Osteocyte (in vitro differentiated cells): Measurements from ENCODE around the gene LPCAT3. TPM values are rescaled to one million over a fixed set of nuclear protein-coding genes. Genes with fewer than 3 reads are reported as not detected.

Experiments
- DNase-seq: peaks from one replicate; pipeline ENCODE4 v3.0.0; 2021; ENCODE audit warnings: mixed read lengths; ENCODE audit not compliant: unreplicated experiment; ENCODE audit errors: extremely low spot score
- H3K27ac Mint-ChIP-seq: one replicate; pipeline ENCODE4 v1.8.0; 2021; ENCODE audit warnings: mild to moderate bottlenecking, mixed read lengths; ENCODE audit not compliant: unreplicated experiment
- H3K27me3 Mint-ChIP-seq: one replicate; pipeline ENCODE4 v1.8.0; 2021; ENCODE audit warnings: mixed read lengths; ENCODE audit not compliant: unreplicated experiment
- H3K36me3 Mint-ChIP-seq: one replicate; pipeline ENCODE4 v1.8.0; 2021; ENCODE audit warnings: mixed read lengths; ENCODE audit not compliant: unreplicated experiment
- H3K4me1 Mint-ChIP-seq: one replicate; pipeline ENCODE4 v1.8.0; 2021; ENCODE audit warnings: mixed read lengths; ENCODE audit not compliant: unreplicated experiment
- H3K4me3 Mint-ChIP-seq: one replicate; pipeline ENCODE4 v1.8.0; 2021; ENCODE audit warnings: mild to moderate bottlenecking, moderate library complexity, mixed read lengths; ENCODE audit not compliant: unreplicated experiment
- H3K9me3 Mint-ChIP-seq: one replicate; pipeline ENCODE4 v1.8.0; 2021; ENCODE audit warnings: mixed read lengths; ENCODE audit not compliant: unreplicated experiment
- total RNA-seq: library from RNA; stranded (reverse); gene quantifications from 2 replicates; pipeline ENCODE4 v1.2.1, GENCODE V29; 2021
- TF ChIP-seq, protein P1 (sequence below): fragments of 200-600 bp; sonication (generic); IDR thresholded peaks from 2 replicates; pipeline ENCODE4 v1.5.0; 2021; ENCODE audit warnings: antibody characterized with exemption, mild to moderate bottlenecking, moderate library complexity

The LPCAT3 gene
- total RNA-seq, 1 donor from 2014 or later: 33.2 TPM

- Mint-ChIP-seq H3K4me3 (peak overlapping the region; percentile 94), H3K4me1 (peaks cover 37% of the 10 kb centered on the region), H3K27me3 (no peaks in the 10 kb centered on the region), H3K27ac (peak overlapping the region; percentile 99), H3K36me3 (peaks cover 13% of the 10 kb centered on the region), H3K9me3 (no peaks in the 10 kb centered on the region)
- TF ChIP-seq, protein P1, sequence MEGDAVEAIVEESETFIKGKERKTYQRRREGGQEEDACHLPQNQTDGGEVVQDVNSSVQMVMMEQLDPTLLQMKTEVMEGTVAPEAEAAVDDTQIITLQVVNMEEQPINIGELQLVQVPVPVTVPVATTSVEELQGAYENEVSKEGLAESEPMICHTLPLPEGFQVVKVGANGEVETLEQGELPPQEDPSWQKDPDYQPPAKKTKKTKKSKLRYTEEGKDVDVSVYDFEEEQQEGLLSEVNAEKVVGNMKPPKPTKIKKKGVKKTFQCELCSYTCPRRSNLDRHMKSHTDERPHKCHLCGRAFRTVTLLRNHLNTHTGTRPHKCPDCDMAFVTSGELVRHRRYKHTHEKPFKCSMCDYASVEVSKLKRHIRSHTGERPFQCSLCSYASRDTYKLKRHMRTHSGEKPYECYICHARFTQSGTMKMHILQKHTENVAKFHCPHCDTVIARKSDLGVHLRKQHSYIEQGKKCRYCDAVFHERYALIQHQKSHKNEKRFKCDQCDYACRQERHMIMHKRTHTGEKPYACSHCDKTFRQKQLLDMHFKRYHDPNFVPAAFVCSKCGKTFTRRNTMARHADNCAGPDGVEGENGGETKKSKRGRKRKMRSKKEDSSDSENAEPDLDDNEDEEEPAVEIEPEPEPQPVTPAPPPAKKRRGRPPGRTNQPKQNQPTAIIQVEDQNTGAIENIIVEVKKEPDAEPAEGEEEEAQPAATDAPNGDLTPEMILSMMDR: no peak
- no peak for DNase-seq
Observed at GRCh38 chr12:6943389-6943721, 74.9 kb downstream of the LPCAT3 start.

- TF ChIP-seq, protein P1: no peak
- Mint-ChIP-seq H3K4me3 (no peak overlapping the region), H3K27ac (peak overlapping the region; percentile 99), H3K4me1 (peaks cover 39% of the 10 kb centered on the region), H3K9me3 (no peaks in the 10 kb centered on the region), H3K27me3 (no peaks in the 10 kb centered on the region), H3K36me3 (peaks cover 9% of the 10 kb centered on the region)
- no peak for DNase-seq
Observed at GRCh38 chr12:6942331-6942665, 76.0 kb downstream of the LPCAT3 start.

GRCh38 chr12:6941782-6942181, 76.5 kb downstream of the LPCAT3 start:
- DNase-seq: no peak
- H3K27me3 Mint-ChIP-seq: no peaks in the 10 kb centered on the region
- no peak overlapping the region for H3K27ac Mint-ChIP-seq
- peaks cover 39% of the 10 kb centered on the region for H3K4me1 Mint-ChIP-seq
- peaks cover 5% of the 10 kb centered on the region for H3K36me3 Mint-ChIP-seq
- no peak overlapping the region for H3K4me3 Mint-ChIP-seq
- no peaks in the 10 kb centered on the region for H3K9me3 Mint-ChIP-seq
- TF ChIP-seq, protein P1: no peak

DNA sequence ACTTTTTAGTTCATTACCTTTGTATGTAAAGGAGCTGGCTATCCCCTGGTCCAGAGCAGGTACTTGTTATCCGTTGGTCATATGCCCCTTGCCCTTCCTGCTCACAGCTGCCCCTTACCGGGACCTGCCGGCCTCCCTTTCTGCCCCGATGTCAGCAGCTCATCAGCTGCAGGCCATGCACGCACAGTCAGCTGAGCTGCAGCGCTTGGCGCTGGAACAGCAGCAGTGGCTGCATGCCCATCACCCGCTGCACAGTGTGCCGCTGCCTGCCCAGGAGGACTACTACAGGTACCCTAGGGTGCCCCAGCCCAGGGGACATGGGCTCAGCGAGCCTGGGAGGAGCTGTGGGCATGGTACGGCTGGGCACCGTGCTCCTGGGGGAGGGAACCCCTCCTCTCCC, 77.0 kb downstream of the LPCAT3 start:
- H3K27me3 Mint-ChIP-seq: no peaks in the 10 kb centered on the region
- H3K27ac Mint-ChIP-seq: peak overlapping the region; percentile 73
- TF ChIP-seq, protein P1: no peak
- no peak overlapping the region for H3K4me3 Mint-ChIP-seq
- H3K9me3 Mint-ChIP-seq: no peaks in the 10 kb centered on the region
- H3K36me3 Mint-ChIP-seq: peaks cover 6% of the 10 kb centered on the region
- DNase-seq: no peak
- peaks cover 42% of the 10 kb centered on the region for H3K4me1 Mint-ChIP-seq

DNA sequence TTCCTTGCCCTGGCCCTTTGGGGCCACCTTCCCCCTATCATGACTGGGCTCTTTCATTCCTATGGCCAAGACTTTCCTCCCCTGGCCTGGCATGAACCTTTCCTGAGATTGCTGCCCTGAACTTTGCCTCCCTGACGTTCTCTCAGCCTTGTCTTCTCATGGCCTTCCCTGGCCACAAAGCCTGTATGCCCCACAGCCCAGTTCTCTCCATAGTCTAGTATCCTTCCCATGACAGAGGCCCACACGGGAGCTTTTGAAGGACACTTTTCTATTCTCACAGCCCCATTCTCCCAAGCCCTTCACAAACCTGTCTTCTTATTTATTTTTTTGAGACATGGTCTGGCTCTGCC, 79.1 kb downstream of the LPCAT3 start:
- no peak for DNase-seq
- no peaks in the 10 kb centered on the region for H3K9me3 Mint-ChIP-seq
- H3K4me1 Mint-ChIP-seq: peaks cover 45% of the 10 kb centered on the region
- peak overlapping the region; percentile 50 for H3K27ac Mint-ChIP-seq
- no peaks in the 10 kb centered on the region for H3K27me3 Mint-ChIP-seq
- TF ChIP-seq, protein P1: no peak
- H3K36me3 Mint-ChIP-seq: peaks cover 24% of the 10 kb centered on the region
- peak overlapping the region; percentile 51 for H3K4me3 Mint-ChIP-seq
